Activated CD4-positive, CD25-positive, alpha-beta regulatory T cell treated with anti-CD3 and anti-CD28 coated beads, Interleukin-2, amount 50 U/mL, for 16 hours (primary cell): ENCODE measurements around the gene FNDC3B.
A peak's percentile ranks its signal among the peaks of the same experiment; 100 is the strongest.
"Not testable (repeated sequence)": the region's sequence is repeated elsewhere in the genome, so short reads cannot be mapped to it uniquely, and the experiment has no call there.

ENCODE experiments used
- DNase-seq: peaks from one replicate; pipeline ENCODE4 v3.0.0-alpha.2; 2020; ENCODE audit warnings: low read depth, low spot score

FNDC3B gene

DNA sequence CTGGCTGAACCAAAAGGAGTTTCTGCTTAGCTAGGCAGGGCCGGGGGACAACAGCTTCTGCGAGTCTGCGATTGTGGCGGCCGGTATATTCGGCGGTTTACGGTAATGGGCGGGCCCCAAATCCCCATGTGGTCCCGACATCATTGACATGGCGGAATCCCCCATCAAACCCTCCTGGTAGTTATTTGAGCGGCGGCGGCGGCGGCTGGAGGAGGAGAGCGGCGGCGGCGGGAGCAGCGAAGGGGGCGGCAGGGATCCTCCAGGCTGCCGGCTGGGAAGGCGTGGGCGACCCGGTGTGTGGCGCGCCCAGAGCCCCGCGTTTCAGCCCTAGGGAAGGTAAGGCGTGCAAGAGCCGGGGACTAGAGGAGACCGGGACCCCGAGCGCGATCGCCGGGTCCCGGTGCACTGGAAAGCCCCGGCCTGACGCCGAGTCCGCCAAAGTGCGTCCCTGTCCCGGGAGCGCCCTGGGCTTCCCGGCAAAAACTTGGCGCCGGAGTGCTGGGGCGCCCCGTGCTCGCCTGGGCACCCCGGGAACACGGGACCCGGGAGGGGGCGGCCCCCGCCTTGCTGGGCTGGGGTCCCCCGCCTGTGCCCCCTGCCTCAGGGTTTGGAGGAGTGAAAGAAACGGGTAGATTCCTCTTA lies at the start of gene FNDC3B:
Gene FNDC3B (plus strand): TSS at position 143 of the 642 bp plus-strand sequence. CDS start 72,902 bp downstream, outside the sequence.
- peak; percentile 79 for DNase-seq

DNA sequence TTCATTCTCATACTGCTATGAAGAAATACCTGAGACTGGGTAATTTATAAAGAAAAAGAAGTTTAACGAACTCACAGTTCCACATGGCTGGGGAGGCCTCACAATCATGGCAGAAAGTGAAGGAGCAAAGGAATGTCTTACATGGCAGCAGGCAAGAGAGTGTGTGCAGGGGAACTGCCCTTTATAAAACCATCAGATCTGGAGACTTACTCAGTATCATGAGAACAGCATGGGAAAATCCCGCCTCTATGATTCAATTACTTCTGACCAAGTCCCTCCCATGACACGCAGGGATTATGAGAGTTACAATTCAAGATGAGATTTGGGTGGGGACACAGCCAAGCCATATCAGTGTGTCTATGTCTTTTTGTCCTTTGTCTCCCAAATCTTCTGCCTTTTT lies 49.1 kb upstream of the FNDC3B start:
- not testable (repeated sequence) for DNase-seq

DNA sequence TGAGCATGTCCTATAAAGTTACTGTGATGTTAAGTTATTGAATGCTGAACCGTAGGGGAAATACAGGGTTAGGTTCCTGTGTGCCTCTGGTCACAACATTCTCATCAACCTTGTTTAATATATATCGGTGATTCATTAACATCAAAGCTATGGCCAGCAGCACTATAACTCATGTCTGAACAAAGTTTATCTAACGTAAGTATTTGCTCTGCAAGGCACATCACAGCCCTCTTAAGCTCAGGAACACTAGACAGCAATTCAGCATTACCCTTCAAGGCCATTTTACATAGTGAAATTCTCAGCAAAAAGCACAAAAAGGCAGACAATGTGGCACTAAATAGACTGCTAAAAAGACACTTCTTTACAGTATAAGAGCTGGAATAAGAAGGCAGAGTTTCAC lies 48.2 kb upstream of the FNDC3B start:
- no peak for DNase-seq

DNA sequence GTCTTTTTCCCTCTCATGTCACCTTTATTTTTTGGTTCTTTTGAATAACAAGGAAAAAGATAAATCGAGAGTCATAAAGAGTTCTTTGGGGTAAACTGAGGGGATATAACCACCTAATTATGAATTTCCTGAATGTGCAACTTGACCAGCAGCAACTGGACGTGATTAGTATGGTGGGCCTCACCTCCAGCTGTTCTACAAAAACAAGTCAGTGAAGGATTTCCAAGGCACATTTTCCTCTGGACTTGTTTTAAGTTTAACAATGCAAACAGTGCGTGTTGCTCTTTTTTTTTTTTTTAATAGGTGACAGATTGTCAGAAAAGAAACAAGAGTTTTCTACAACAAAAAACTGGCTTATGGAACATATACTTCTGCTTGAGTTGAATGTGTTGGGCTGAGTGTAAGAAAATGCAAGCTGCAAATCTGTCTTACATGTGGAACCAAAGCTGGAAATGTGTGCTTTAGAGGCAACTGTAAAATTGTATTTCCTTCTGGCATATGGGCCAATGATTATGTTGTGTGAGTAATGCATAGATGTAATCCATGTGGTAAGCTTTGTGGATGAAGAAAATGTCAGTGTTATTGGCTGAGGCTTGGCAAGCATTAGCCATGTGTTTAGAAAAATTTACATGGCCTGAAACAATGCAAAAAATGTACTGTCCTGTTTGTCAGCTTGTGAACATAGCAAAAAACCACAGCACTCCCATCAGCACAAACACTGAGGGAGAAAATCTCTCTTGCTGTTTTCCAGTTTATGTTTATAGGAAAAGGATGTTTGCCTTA lies 44.5 kb upstream of the FNDC3B start:
- DNase-seq = no peak

DNA sequence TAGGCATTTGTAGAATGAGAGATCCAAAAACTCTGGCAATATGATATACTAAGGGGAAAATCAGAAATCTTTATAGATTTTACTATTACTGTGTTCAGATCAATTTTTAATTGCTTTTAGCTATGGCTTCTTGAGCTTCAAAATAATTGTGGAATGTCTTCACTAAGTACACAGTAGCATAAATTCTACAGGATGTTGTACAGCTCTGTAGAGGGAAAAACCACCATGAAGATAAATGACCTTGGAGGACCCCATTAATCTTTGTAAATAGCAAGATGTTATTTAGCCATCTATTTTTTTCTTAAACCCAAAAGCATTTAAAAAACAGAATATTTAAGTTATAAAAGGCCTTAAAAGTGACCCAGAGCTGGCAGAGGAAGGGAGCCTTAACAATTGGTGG lies 43.9 kb upstream of the FNDC3B start:
- DNase-seq = no peak

DNA sequence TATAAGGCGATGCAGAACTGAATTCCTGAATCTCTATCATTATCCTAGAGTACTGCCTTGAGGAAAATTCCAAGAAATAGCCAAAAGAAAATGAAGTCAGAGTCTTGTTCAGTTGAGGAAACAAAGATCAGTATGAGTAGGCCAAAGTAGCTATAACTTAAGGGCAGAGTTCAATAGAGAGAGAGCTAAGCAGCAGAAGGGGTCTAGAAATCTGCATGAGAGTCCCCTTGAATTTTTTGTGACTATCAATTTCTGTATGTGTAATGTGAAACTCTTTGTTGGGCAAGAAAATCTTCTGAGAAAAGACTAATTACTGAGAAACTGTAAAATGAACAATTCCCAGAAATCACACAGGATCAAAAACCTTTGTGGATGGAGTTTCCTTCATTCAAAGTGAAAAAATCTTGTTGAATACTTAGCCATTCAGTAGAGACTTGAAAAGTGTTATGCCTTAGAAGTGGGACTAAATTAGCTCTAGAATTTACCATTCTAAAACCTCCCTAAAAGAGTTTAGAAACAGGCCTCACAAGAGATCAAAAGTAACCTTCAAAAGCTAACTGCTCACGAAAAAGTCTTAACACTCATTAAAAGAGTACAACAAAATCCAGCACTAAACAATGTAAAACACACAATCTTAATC lies 43.1 kb upstream of the FNDC3B start:
- no peak for DNase-seq

DNA sequence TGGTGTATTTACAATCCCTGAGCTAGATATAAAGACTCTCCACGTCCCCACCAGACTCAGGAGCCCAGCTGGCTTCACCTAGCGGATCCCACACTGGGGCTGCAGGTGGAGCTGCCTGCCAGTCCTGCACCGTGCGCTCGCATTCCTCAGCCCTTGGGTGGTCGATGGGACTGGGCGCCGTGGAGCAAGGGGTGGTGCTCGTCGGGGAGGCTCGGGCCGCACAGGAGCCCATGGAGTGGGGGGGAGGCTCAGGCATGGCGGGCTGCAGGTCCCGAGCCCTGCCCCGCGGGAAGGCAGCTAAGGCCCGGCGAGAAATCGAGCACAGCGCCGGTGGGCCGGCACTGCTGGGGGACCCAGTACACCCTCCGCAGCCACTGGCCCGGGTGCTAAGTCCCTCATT lies 40.6 kb upstream of the FNDC3B start:
- not testable (repeated sequence) for DNase-seq

DNA sequence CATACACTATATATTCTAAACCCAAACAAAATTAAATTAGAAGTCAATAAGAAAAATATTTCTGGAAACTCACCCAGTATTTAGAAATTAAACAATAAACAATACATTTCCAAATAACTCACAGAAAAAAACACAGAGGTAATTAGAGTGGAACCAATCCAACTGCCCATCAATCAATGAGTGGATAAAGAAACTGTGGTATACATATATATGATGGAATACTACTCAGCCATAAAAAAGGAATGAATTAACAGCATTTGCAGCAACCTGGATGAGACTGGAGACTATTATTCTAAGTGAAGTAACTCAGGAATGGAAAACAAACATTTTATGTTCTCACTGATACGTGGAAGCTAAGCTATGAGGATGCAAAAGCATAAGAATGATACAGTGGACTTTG lies 37.8 kb upstream of the FNDC3B start:
- not testable (repeated sequence) for DNase-seq

DNA sequence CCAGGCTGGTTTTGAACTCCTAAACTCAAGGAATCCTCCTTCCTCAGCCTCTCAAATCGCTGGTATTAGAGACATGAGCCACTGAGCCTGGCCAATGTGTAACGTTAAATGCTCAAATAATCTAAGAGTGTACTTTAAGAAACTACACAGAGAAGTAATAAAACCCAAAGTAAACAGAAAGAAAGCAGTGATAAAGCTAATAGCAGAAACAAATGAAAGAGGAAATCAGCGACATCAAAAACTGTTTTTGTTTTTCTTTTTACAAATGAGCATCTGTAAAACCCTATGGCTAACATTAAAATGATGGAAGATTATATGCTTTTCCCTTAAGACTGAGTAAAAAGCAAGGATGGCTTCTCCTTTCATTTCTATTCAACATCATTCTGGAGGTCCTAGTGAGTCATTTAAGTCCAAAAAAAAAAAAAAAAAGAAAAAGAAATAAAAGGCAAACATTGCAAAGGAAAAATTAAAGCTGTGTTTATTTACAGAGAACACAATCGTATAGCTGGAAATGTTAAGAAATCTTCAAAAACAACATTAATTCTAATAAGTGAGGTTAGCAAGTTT lies 36.8 kb upstream of the FNDC3B start:
- DNase-seq = no peak

DNA sequence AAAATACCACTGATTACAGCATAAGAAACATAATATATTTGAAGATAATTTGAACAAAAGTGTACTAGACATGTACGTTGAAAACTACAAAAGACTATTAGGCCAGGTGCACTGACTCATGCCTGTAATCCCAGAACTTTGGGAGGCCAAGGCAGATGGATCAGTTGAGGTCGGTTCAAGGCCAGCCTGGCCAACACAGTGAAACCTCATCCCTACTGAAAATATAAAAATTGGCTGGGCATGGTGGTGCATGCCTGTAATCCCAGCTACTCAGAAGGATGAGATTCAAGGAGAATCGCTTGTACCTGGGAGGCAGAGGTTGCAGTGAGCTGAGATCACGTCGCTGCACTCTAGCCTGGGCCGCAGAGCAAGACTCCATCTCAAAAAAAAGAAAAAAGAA lies 36.2 kb upstream of the FNDC3B start:
- no peak for DNase-seq

DNA sequence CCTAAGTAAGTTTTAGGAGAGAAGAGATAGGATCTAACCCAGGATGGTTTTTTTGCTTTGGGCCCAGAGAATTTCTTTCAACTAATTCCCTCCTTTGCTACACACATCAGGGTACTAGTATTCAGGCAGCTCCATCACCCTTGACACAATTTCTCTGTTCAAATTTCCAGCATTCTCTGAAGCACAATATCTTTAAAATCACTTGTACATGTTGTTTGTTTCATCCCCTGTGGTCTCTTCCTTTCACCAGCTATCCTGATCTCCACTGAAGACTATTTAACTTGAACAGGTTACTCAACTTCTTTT lies 32.4 kb upstream of the FNDC3B start:
- no peak for DNase-seq

DNA sequence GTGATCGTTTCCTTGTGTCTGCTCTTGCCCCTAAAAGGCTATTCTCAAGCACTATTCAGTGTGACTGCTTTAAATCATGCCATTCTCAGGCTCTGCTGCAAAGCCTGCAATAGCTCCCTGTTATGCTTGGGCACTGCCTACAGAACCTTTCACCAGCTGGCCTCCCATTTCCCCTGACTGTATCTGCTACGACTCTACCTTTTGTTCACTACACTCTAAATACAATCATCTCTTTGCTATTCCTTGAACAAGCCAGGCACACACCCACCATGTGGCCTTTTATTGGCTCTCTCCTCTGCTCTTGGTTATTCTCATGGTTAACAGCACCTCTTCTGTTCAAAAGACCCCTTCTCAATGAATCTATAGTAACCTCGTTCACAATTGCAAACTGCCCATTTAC lies 29.6 kb upstream of the FNDC3B start:
- DNase-seq = no peak

DNA sequence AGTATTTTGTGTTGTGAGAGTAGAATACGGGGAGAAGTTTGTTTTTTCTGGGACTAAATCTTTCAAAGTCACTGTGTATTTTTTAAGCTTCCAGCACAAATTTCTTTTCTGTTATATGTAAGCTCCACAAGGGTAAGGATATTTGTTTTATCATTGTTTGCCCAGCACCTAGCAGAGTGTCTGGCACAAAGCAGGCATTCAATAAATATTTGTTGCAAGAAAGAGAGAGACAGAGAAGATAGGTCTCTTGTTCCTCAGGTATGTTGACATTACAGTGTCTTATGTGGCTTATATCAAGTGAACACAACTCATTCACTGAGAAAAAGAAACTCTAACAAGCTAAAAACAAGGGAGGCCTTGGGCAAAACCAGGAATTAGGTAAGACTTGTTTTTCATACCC lies 26.6 kb upstream of the FNDC3B start:
- no peak for DNase-seq

DNA sequence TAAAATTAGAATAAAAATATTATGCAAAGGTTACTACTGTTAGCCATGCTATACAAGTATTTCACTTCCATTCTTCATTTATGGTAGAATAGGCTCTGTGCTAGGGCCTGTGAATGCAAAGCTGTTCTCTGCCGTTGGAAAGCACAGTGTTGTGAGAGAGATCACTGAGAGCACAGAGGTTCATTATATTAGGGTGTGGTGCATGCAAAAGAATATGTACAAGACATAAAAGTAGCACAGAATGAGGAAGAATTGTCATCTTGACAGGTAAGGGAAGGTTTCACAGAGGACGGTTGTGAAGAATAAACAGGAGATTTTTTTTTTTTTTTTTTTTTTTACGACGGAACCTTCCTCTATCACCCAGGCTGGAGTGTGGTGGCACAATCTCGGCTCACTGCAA lies 25.2 kb upstream of the FNDC3B start:
- no peak for DNase-seq

DNA sequence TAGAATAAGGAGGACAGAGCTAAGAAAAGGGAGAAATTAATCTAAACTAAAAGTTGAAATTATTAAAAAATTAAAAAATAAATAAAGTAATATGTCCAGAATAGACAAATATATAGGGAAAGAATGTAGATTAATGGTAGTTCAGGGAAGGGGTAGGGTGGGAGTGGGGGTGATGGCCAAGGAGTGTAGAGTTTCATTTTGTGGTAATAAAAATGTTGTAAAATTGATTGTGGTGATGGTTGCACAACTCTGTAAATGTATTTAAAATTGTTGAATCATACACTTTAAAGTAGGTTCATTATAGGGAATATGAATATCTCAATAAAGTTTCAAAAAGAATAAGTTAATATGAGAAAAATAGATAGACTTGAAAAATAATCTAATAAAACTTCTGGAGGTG lies 21.0 kb upstream of the FNDC3B start:
- DNase-seq = no peak

DNA sequence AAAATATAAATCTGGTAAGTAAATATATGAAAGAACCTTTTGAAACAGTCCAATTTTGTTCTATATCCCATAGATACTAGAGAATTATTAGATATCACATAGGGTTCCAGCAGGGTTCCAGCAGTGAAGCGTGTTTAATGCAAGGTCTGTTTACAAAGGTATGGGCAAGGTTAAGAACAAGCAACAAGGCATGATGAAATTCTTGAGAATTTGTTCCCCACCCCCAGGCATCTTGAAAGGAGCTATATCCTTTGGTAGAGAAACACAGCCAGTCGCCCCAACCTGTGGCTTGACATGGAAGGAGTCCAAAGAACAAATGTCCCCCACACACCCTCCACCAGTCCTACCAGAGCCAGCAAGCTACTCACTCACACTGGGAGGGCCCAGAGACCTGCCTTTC lies 18.6 kb upstream of the FNDC3B start:
- no peak for DNase-seq

DNA sequence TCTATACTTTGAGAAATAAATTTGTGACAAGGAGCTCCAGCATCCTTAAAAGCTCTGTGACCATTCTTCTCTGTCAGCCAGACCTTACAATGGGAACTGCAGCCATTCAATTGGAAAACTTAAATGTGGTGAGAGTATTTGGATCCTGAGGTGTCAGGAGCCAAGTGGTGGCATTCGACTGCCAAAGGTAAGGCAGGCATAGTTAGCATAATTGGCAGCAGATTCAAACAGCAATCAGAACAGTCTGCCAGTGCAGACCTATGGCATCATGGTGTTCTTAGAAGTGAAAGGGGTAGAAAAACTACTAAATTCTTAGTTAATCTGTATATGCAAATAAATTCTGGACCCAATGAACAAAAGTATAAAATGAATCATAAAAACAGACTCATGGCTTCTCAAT lies 18.2 kb upstream of the FNDC3B start:
- DNase-seq = no peak

DNA sequence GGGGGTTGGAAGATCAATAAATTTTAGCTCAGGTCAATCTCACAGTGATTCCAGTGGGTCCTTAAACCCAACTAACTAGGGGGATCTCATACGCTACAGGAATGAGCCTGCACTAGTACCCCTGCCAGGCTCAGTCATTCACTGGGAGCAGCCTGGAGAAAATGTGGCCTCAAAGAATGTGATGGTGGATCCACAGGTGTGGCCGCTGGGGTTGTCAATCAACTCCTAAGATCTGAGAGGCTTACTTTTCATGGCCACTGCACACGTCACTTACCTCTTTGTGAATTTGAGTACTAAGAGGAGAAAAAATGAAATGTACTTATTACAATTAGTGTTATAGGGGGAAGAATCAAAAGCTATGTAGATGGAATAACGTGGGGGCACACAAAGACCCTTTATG lies 17.5 kb upstream of the FNDC3B start:
- no peak for DNase-seq

DNA sequence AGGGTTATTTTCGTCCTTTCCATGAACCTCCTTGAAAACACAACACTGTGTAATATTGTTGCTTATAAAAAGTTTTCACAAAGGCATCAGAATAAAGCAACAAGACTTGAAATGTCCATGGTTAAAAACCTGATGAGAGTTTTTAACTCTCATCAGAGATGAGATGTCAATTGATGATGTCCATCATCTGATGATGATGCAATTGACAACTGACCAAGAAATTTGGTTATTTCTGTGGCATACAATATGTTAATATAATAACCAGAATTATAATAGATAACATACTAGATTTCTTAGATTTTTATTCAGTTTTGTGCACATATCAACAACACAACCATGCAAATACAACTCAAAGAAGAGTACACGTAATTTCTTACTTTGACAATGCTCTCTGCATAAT lies 15.5 kb upstream of the FNDC3B start:
- no peak for DNase-seq

DNA sequence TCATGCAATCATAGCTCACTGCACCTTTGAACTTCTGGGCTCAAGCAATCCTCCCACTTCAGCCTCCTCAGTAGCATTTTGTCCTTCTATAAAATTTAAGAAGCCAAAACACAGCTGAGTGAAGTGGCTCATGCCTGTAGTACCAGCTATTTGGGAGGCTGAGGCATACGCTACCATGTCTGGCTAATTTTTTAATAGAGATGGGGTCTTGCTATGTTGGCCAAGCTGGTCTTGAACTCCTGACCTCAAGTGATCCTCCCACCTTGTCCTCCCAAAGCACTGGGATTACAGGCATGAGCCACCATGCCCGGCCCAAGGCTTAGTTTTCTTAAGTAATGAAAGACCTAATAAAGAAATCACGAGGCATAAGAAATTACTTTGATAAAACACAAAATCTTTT lies 14.7 kb upstream of the FNDC3B start:
- DNase-seq = no peak

DNA sequence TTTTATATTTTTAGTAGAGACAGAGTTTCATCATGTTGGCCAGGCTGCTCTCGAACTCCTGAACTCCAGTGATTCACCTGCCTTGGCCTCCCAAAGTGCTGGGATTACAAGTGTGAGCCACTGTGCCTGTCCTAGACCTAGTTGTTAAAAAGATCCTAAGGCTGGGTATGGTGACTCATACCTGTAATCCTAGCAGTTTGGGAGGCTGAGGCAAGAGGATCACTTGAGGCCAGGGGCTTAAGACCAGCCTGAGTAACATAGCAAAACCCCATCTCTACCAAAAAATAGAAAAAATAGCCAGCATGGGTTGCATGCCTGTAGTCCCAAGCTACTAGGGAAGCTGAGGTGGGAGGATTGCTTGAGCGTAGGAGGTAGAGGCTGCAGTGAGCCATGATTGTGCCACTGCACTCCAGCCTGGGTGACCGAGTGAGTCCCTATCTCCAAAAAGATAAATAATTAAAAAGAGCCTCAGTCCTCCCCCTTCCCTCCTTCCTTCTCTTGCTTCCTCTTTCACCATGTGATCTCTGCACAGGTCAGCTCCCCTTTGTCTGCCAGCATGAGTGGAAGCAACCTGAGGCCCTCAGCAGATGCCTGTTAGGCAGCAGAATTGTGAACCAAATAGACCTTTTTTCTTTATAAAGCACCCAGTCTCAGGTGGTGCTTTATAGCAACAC lies 9.8 kb upstream of the FNDC3B start:
- DNase-seq = no peak

DNA sequence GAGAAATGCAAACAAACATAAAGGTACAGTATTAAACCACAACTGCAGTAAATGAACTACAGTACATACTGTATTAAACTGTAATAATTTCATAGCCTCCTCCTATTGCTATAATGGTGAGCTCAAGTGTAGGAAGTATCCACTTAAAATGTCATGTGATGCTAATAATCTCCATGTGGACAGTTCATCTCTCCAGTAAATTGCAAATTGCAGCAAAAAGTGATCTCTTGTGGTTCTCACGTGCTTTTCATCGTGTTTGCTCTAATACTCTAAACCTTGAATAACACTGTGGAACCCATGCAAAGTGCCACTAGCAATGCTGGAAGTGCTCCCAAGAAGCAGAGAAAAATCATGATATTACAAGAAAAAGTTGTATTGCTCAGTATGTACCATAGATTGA lies 9.2 kb upstream of the FNDC3B start:
- no peak for DNase-seq
